CD4-positive, alpha-beta memory T cell (primary cell): ENCODE data around the gene ANKRD13A. TPM values are rescaled to one million over a fixed set of nuclear protein-coding genes. Genes with fewer than 3 reads are reported as not detected.
A peak's percentile ranks its signal among the peaks of the same experiment; 100 is the strongest.

Experiments used
- CTCF ChIA-PET: fragments of 350-600 bp; sonication (Branson Sonifier 250); formaldehyde crosslinking; loops from one replicate; lab custom pipeline; 2021; ENCODE audit warnings: inconsistent platforms; ENCODE audit not compliant: partially characterized antibody; lab: Charles Lee
- POLR2A ChIA-PET: fragments of 350-600 bp; sonication (Branson Sonifier 250); formaldehyde crosslinking; loops from one replicate; lab custom pipeline; 2021; ENCODE audit not compliant: partially characterized antibody; lab: Charles Lee
- DNase-seq, 5 donors: peaks; one replicate each; pipeline versions ENCODE4 v3.0.0 to v3.0.0-alpha.2; 2020 to 2022; ENCODE audit warnings: mixed read lengths in 1 of 5
- H3K27ac ChIP-seq: one replicate; pipeline ENCODE4 v1.7.0; 2013; ENCODE audit warnings: low read depth, low read length
- H3K27me3 ChIP-seq: 2 replicates; pipeline ENCODE4 v1.7.0; 2013; ENCODE audit warnings: mild to moderate bottlenecking, low read length, moderate library complexity; ENCODE audit not compliant: insufficient read depth
- H3K36me3 ChIP-seq: 2 replicates; pipeline ENCODE4 v1.7.0; 2013; ENCODE audit warnings: mild to moderate bottlenecking, low read length, moderate library complexity; ENCODE audit not compliant: insufficient read depth
- H3K4me1 ChIP-seq: 2 replicates; pipeline ENCODE4 v1.7.0; 2013; ENCODE audit warnings: mild to moderate bottlenecking, low read length, moderate library complexity; ENCODE audit not compliant: insufficient read depth
- H3K4me3 ChIP-seq, 2 donors: one replicate each; pipeline ENCODE4 v1.7.0; 2013; ENCODE audit warnings: low read length in 2 of 2, mild to moderate bottlenecking in 1 of 2
- H3K9me3 ChIP-seq, 2 donors: one replicate each; pipeline ENCODE4 v1.7.0; 2013; ENCODE audit warnings: low read length in 2 of 2, control low read depth in 1 of 2; ENCODE audit not compliant: control insufficient read depth in 1 of 2
- H3K27ac Mint-ChIP-seq, 7 donors: one replicate each; pipeline ENCODE4 v1.8.0; 2020 to 2021; ENCODE audit warnings: mixed read lengths in 7 of 7, mild to moderate bottlenecking in 6 of 7, inconsistent platforms in 3 of 7, moderate library complexity in 3 of 7
- H3K27me3 Mint-ChIP-seq, 2 donors: one replicate each; pipeline ENCODE4 v1.8.0; 2020 to 2021; ENCODE audit warnings: mixed read lengths in 2 of 2
- H3K36me3 Mint-ChIP-seq, 2 donors: one replicate each; pipeline ENCODE4 v1.8.0; 2020 to 2021; ENCODE audit warnings: mixed read lengths in 2 of 2, inconsistent platforms in 1 of 2, mild to moderate bottlenecking in 1 of 2
- H3K4me1 Mint-ChIP-seq, 4 donors: one replicate each; pipeline ENCODE4 v1.8.0; 2020 to 2021; ENCODE audit warnings: mixed read lengths in 4 of 4, mild to moderate bottlenecking in 1 of 4
- H3K4me3 Mint-ChIP-seq, 8 donors: one replicate each; pipeline ENCODE4 v1.8.0; 2020 to 2021; ENCODE audit warnings: mixed read lengths in 8 of 8, mild to moderate bottlenecking in 7 of 8, moderate library complexity in 6 of 8, inconsistent platforms in 3 of 8
- H3K9me3 Mint-ChIP-seq, 8 donors: one replicate each; pipeline ENCODE4 v1.8.0; 2020 to 2021; ENCODE audit warnings: mixed read lengths in 8 of 8, mild to moderate bottlenecking in 5 of 8, inconsistent platforms in 3 of 8, moderate library complexity in 1 of 8
- intact Hi-C: fragments of 100-400 bp; cut with micrococcal nuclease; formaldehyde crosslinking; loops from one replicate; pipeline ENCODE4 v1.15.1; 2023
- polyA plus RNA-seq, 2 donors: library from polyadenylated mRNA; unstranded; fragments of 300-500 nt; fragmentation: Illumina TruSeq; gene quantifications; one replicate each; pipeline ENCODE4 v1.2.3, GENCODE V29; 2021
- total RNA-seq, 2 experiments: library from RNA; stranded (reverse); gene quantifications; one replicate each; pipeline ENCODE4 v1.2.3, GENCODE V29; 2021

ANKRD13A gene
- total RNA-seq (10 to 100 TPM; 99.5 to 99.7 TPM), polyA plus RNA-seq (10 to 100 TPM; 66.6 to 67.0 TPM)

DNA sequence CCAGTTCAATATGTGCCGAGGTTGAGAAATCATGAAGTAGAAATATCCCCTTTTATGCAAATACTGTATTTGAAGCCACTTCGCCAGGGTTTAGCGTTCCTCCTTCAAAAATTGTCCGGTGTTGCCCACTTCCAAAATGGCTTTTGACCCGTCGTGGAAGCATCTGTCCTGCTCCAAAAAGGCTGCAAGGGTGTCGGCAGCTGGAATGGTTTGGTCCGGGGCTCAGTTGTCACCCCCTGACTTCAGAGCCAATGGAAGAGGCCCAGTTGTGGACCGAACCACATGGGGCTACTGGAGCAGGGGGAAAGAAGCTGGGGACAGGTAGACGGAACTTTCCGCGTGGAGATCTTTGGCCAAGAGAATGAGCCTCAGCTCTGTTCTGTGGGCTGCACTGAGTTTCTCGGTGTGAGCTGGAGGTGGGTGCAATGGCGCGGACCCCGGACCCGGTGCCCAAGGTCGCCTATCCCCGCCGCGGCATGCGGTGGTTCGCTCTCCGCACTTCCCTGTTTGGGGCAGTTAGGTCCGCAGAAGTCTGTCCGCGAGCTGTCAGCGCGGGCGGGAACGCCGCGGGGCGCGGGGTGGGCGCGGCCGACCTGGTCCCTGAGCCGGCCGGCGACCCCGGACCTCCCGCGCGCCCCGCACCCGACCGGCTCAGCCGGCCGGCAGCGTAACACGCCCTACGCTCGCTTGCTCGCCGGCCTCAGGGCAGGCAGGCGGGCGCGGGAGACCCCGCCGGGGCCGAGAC is at the start of gene ANKRD13A:
TSS of gene ANKRD13A (plus strand) at position 527 of the 745 bp plus-strand sequence. CDS start 259 bp downstream, outside the sequence.
- H3K9me3 Mint-ChIP-seq: no peaks in the 10 kb centered on the region
- peak within 1 kb of the TSS; percentile 92 to 100 (median 99) for H3K27ac Mint-ChIP-seq
- H3K4me3 Mint-ChIP-seq: peak within 1 kb of the TSS; percentile 99 to 100 (median 100)
- POLR2A ChIA-PET: interaction anchor here (0.8 to 2.7 kb wide), 22 partner anchors 9 to 1435 kb away, joined by 3 to 19 read pairs (median 4); partner anchors contain the start of genes ARPC3, C12orf76 and TCHP
- Histone ChIP-seq H3K36me3 (no peaks in the 10 kb centered on the region), H3K27me3 (no peaks in the 10 kb centered on the region), H3K4me3 (peak within 1 kb of the TSS; percentile 63 to 91), H3K9me3 (no peaks in the 10 kb centered on the region), H3K27ac (peak within 1 kb of the TSS; percentile 80), H3K4me1 (peaks cover 61% of the 10 kb centered on the region)
- H3K36me3 Mint-ChIP-seq: peaks cover 3 to 28% of the 10 kb centered on the region in 2 donors
- intact Hi-C loops: loop anchor here (1.0 to 5.0 kb wide), 5 partner anchors 49 to 888 kb away; partner anchors contain the start of genes C12orf76, FAM222A and GLTP
- H3K27me3 Mint-ChIP-seq: no peaks in the 10 kb centered on the region
- peaks cover 37 to 83% (median 58%) of the 10 kb centered on the region in 4 donors for H3K4me1 Mint-ChIP-seq
- peak; percentile 92 to 94 (median 93) for DNase-seq
- CTCF ChIA-PET: interaction anchor here (1.0 to 2.2 kb wide), 5 partner anchors 14 to 146 kb away, joined by 3 to 6 read pairs (median 4); no protein-coding TSS in a partner anchor

DNA sequence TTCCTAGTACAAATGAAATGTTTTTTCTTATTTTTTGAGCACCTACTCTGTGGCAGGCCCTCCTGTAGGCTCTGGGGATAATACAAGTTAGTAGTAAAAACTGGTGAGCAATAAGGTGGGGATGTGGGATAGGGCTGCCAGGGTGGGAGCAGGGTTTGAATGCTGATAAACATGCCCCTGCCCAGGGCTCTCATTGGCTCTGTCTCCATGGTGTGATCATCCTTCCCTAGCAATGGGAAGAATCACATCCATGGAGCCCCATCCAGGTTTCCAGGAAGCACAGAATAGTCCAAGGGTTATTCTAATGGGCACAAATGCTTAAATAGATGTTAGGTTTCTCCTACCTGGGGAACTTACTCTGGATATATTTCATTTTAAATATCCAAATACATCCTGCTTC is 48.6 kb upstream of the ANKRD13A start:
- Histone ChIP-seq H3K27ac (no peak overlapping the region), H3K27me3 (no peaks in the 10 kb centered on the region), H3K9me3 (no peaks in the 10 kb centered on the region), H3K4me3 (no peak overlapping the region), H3K36me3 (peaks cover 65% of the 10 kb centered on the region), H3K4me1 (peaks cover 26% of the 10 kb centered on the region)
- no peaks in the 10 kb centered on the region for H3K27me3 Mint-ChIP-seq
- DNase-seq: no peak
- intact Hi-C loops: no loop called here
- H3K27ac Mint-ChIP-seq: peak overlapping the region in 4 of 7 donors; percentile 25 to 53 (median 29)
- peaks cover 57 to 88% of the 10 kb centered on the region in 2 donors for H3K36me3 Mint-ChIP-seq
- H3K4me1 Mint-ChIP-seq: peaks cover 21 to 31% (median 27%) of the 10 kb centered on the region in 4 donors
- POLR2A ChIA-PET: no interaction called here
- H3K4me3 Mint-ChIP-seq: no peak overlapping the region
- CTCF ChIA-PET: interaction anchor here (1.4 kb wide), 1 partner anchor 10 kb away, joined by 3 read pairs; no protein-coding TSS in a partner anchor
- no peaks in the 10 kb centered on the region for H3K9me3 Mint-ChIP-seq

- H3K36me3 ChIP-seq: peaks cover 70% of the 10 kb centered on the region
Measured at GRCh38 chr12:109951136-109951535, 48.1 kb upstream of the ANKRD13A start.

GRCh38 chr12:109951751-109952150 is 47.5 kb upstream of the ANKRD13A start:
- Histone ChIP-seq H3K4me1 (peaks cover 19% of the 10 kb centered on the region), H3K27me3 (no peaks in the 10 kb centered on the region), H3K27ac (no peak overlapping the region), H3K4me3 (no peak overlapping the region), H3K36me3 (peaks cover 71% of the 10 kb centered on the region), H3K9me3 (no peaks in the 10 kb centered on the region)
- Mint-ChIP-seq H3K27me3 (no peaks in the 10 kb centered on the region), H3K9me3 (no peaks in the 10 kb centered on the region), H3K27ac (peak overlapping the region in 4 of 7 donors; percentile 27 to 75 (median 58)), H3K4me1 (peaks cover 17 to 24% (median 22%) of the 10 kb centered on the region in 4 donors), H3K36me3 (peaks cover 57 to 90% of the 10 kb centered on the region in 2 donors), H3K4me3 (no peak overlapping the region)
- POLR2A ChIA-PET: no interaction called here
- DNase-seq: no peak
- CTCF ChIA-PET: interaction anchor here (1.4 kb wide), 1 partner anchor 11 kb away, joined by 3 read pairs; no protein-coding TSS in a partner anchor
- intact Hi-C loops: no loop called here

More at GRCh38 chr12:109951136-109951535, 48.1 kb upstream of the ANKRD13A start:
- Histone ChIP-seq H3K27ac (no peak overlapping the region), H3K4me3 (no peak overlapping the region), H3K4me1 (peaks cover 25% of the 10 kb centered on the region), H3K27me3 (no peaks in the 10 kb centered on the region), H3K9me3 (no peaks in the 10 kb centered on the region)
- intact Hi-C loops: no loop called here
- H3K9me3 Mint-ChIP-seq: no peaks in the 10 kb centered on the region
- peaks cover 58 to 92% of the 10 kb centered on the region in 2 donors for H3K36me3 Mint-ChIP-seq
- H3K27ac Mint-ChIP-seq: peak overlapping the region in 4 of 7 donors; percentile 13 to 63 (median 28)
- no peak overlapping the region for H3K4me3 Mint-ChIP-seq
- CTCF ChIA-PET: interaction anchor here (1.4 kb wide), 1 partner anchor 11 kb away, joined by 3 read pairs; no protein-coding TSS in a partner anchor
- POLR2A ChIA-PET: no interaction called here
- peaks cover 21 to 30% (median 27%) of the 10 kb centered on the region in 4 donors for H3K4me1 Mint-ChIP-seq
- H3K27me3 Mint-ChIP-seq: no peaks in the 10 kb centered on the region
- DNase-seq: no peak

DNA sequence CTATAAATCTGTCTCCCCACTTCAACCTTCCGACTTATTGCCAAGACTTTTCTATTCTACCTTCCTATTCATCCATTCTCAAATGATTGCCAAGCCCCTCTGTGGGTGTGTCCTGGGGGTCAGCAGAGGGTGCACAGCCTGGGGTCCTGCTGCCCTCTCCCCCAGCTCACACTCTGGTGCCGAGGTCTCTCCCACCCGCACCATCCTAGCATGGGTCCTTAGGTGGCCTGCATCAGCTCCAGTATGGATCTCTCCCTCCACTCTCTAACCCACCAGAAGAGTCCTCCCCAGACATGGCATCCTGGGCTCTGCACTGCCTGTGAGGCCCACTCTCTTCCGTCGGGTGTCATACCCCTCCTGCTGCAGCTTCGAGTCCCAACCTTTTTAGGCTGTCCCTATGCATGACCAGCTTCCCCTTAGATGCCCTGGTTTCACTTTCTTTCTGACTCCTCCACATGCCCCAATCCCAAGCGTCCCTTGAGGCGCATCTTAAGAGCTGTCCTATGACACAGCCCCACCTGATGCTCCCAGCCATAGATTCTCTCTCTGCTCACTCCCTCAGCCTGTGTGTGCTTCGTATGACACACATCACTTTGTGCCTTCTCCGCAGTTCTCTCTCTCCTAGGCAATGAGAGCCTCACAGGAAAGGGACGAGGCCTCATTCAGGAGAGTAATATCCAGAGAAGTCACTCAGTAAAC is 46.9 kb upstream of the ANKRD13A start:
- ChIA-PET POLR2A (no interaction called here), CTCF (interaction anchor here (1.0 to 1.1 kb wide), 2 partner anchors 9 to 62 kb away, joined by 3 read pairs; no protein-coding TSS in a partner anchor)

GRCh38 chr12:109952873-109953272 is 46.4 kb upstream of the ANKRD13A start:
- CTCF ChIA-PET: interaction anchor here (1.0 to 1.1 kb wide), 2 partner anchors 9 to 61 kb away, joined by 3 read pairs; no protein-coding TSS in a partner anchor
- H3K27ac ChIP-seq: no peak overlapping the region

More for the DNA sequence above, 46.9 kb upstream of the ANKRD13A start:
- H3K4me1 Mint-ChIP-seq: peaks cover 12 to 19% (median 16%) of the 10 kb centered on the region in 4 donors
- H3K27ac Mint-ChIP-seq: peak overlapping the region; percentile 27 to 92 (median 83)
- H3K27me3 Mint-ChIP-seq: no peaks in the 10 kb centered on the region
- Histone ChIP-seq H3K27me3 (no peaks in the 10 kb centered on the region), H3K4me1 (peaks cover 14% of the 10 kb centered on the region), H3K27ac (no peak overlapping the region), H3K36me3 (peaks cover 66% of the 10 kb centered on the region), H3K4me3 (no peak overlapping the region), H3K9me3 (no peaks in the 10 kb centered on the region)
- H3K4me3 Mint-ChIP-seq: no peak overlapping the region
- H3K36me3 Mint-ChIP-seq: peaks cover 55 to 88% of the 10 kb centered on the region in 2 donors
- intact Hi-C loops: no loop called here
- no peaks in the 10 kb centered on the region for H3K9me3 Mint-ChIP-seq
- no peak for DNase-seq

More at GRCh38 chr12:109952873-109953272, 46.4 kb upstream of the ANKRD13A start:
- Histone ChIP-seq H3K36me3 (peaks cover 66% of the 10 kb centered on the region), H3K4me3 (no peak overlapping the region), H3K9me3 (no peaks in the 10 kb centered on the region), H3K4me1 (peaks cover 8% of the 10 kb centered on the region), H3K27me3 (no peaks in the 10 kb centered on the region)
- DNase-seq: no peak
- no peaks in the 10 kb centered on the region for H3K27me3 Mint-ChIP-seq
- peak overlapping the region in 1 of 8 donors; percentile 29 for H3K4me3 Mint-ChIP-seq
- H3K36me3 Mint-ChIP-seq: peaks cover 54 to 85% of the 10 kb centered on the region in 2 donors
- POLR2A ChIA-PET: no interaction called here
- intact Hi-C loops: no loop called here
- peak overlapping the region in 4 of 7 donors; percentile 27 to 87 (median 32) for H3K27ac Mint-ChIP-seq
- peaks cover 7 to 13% (median 11%) of the 10 kb centered on the region in 4 donors for H3K4me1 Mint-ChIP-seq
- H3K9me3 Mint-ChIP-seq: no peaks in the 10 kb centered on the region
